ENCODE data around the gene PARD3.

Gene PARD3

DNA sequence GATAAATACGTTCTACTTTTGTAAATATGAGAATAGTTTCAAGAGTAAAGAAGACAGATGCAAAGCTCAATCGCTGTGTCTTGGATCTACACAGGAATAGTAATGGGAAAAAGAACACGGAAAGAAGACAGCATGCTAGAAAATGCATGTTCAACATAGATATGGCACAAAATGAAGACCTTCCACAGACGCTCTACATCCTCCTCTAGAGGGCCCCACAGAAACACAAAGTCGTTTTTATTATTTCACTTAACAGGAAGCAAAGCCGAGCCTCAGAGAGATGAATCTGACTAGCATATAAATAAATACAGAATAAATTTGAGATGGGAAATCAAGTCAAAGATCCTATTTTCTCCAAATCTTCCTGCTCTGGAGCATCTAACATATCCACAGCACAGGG is 292.6 kb downstream of the PARD3 start:
- no peak for DNase-seq

DNA sequence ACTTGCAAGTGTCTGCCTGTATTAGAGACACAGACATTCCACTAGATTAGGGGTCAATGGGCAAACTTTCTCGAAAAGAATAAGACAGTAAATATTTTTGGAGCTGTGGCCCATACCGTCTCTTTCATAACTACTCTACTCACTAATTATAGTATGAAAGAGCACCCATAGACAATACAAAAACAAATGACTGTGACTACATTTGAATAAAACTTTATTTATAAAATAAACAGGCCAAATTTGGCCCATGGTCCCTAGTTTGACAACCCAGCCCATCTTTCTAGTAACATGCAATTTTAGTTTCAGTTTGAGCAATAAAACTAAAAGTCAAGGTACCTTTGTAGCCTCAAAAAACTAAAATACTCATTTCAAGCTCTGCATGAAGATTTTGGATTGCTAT is 294.6 kb downstream of the PARD3 start:
- no peak for DNase-seq

DNA sequence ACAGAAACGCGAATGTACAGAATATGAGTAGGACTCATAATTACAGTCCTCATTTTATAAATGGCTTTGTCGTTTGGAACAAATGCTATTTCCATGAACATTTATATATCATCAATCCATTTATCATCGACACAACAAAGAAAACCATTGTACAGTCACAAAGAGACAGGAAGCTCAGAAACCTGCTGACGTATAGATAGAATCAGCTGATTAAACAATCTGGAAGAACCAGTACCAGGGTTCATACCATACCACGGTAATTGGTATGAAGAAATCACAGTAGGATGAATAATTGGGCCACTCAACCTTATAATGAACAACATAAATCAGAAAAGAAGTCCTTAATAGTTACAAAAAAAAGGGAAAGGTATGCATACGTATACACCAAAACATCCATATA is 295.0 kb downstream of the PARD3 start:
- DNase-seq, result no peak

DNA sequence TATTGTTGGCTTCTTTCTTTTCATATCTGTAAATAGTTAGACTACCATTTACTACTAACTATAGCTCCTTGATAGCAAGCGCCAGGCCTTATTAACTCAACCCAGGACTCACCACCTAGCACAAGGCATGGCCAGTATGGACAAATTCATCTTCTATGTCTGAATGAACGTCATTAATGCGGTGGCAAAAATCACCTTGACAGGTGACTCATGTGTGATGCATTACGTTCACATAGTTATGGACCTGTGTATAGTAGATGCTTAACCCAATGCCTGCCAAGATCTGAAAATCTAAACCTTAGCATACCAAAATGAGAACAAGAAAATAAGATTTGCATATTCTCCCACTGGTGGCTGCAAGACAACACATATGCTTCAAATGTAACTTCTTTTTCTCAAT is 300.8 kb downstream of the PARD3 start:
- no peak for DNase-seq

GRCh38 chr10:34513636-34514035 is 301.5 kb downstream of the PARD3 start:
- DNase-seq, result no peak

GRCh38 chr10:34507217-34507616 is 307.9 kb downstream of the PARD3 start:
- no peak for DNase-seq

DNA sequence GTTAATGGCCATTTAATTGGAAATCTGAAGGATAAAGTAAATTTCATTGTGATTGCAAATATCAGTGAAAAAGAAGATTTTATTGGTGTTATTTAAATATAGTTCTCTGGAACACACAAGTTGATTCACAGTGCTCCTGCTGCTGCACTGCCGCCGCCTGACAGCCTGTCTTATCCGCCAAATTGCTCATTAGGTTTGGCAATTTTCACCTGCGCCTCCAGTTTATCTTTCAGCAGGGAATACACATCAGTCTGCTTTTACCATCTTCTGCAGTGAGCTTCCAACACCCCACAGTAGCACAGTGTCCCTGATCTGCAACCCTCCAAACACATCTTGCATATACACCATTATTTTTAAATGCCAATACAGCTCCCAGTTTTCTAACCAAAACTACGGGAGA is 308.3 kb downstream of the PARD3 start:
- no peak for DNase-seq

DNA sequence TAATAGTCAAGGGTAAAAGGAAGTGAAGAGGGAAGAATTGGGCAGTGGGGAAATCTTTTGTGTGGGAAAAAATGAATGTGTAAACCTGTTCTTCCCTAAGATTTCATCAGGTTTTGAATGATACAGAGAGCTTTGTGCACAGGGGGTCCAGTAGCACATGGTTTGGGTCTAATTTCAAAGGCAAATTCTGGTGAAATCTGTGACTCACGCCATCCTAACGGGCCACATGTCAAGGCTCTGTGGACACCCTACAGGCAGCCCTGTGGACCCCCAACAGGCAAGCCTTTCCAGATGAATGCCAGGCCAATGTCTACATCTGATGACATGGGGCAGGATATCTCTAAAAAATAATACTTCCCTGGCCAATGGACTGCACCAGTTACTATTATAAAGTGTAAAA is 309.8 kb downstream of the PARD3 start:
- no peak for DNase-seq

- no peak for DNase-seq
Measured at GRCh38 chr10:34504534-34504933, 310.6 kb downstream of the PARD3 start.

DNA sequence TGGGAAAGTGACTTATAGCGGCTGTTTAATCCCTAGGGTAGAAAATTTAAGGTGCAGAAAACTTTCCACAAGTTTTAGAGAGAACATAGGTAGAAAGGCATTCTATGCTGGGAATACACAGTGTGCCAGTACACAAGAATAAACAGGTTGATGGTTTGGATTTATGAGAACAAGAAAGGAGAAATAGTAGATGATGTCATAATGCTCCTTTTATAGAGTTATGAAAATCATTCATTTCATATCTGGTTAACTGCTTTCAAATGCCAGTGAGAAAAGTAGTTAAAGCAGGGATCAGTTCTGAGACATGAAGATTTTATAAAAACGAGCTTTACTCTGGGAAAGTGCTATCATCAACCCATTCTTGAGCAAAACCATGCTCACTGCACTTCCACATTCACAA is 311.4 kb downstream of the PARD3 start:
- no peak for DNase-seq

DNA sequence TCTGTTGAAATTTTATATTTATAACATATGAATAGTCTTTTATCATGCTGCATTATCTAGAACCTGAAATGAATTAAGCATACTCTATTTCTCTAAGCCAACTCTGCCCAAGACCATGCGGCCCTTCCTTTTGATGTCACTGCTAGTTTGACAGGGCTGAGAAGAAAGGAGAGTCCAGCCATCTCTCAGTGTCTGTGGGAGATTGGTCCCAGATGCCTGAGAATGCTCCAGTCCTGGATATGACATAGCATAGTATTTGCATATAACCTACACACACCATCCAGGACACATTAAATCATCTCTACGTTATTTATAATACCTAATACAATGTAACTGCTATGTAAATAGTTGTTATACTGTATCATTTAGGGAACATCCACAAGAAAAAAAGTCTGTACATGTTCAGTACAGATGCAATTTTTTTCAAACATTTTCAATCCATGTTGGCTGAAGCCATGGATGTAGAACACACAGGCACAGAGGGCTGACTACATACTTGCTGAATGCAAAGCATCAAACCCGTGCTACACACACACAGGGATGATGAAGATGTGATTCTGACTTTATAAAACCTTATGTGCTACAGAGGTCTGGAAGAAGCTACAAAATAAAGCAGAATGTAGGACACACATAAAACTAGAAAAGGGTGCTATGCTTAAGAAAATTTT is 315.4 kb downstream of the PARD3 start:
- no peak for DNase-seq

DNA sequence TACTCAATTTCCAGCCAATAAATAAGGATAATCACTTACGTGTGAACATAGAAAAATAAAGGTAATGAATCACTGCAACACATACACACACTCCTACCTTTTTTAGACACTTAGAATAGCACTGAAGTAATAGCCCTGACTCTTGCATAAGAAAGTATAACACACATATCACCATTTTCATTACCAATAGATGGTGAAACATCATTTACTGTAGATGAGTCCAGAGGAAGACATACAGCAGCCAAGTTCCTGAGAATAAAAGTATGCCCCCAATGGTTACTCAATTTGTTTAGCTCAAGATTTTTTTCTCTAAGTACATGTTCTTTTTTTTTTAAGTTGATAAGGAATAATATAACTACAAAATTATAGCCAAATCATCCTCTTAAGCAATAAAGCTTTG is 316.3 kb downstream of the PARD3 start:
- DNase-seq, result no peak

- DNase-seq, result no peak
Measured at GRCh38 chr10:34495938-34496337, 319.2 kb downstream of the PARD3 start.

DNA sequence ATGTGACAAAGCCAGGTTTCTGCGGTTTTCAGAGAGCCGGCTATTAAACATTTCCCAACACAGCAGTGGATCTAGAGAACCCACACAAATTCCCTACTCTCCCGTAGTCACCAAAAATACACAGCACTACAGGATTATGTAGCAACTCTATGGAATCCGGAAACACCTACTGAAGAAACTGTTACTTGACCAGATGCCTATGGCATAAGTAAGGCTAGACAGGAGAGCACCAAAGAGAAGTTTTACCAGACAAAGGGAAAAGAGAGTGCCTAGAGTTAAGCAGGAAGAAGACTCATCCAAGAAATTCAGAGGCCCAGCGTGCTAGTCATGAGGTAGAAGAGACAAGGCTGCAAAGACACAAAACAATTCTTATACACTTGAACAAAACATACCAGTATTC is 321.1 kb downstream of the PARD3 start:
- no peak for DNase-seq

DNA sequence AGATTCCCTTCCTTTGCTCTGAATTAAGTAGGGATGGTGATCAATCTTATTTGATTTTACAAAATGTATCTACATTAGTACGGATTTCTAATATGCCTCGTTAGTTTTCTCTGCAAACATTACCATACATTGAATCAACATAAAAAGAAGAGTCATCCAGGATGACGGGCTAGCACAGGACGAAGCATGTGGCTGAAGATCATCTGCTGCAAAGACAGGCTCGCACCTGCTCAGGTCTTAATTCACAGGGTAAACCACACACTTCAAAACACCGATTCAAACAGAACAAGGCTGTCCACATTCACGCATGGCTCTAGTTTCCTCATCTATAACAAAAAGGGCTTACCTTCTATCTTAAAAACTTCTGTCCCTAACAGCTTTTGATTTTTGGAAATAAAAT is 323.0 kb downstream of the PARD3 start:
- DNase-seq, result no peak

GRCh38 chr10:34491678-34492077 is 323.4 kb downstream of the PARD3 start:
- DNase-seq, result no peak

DNA sequence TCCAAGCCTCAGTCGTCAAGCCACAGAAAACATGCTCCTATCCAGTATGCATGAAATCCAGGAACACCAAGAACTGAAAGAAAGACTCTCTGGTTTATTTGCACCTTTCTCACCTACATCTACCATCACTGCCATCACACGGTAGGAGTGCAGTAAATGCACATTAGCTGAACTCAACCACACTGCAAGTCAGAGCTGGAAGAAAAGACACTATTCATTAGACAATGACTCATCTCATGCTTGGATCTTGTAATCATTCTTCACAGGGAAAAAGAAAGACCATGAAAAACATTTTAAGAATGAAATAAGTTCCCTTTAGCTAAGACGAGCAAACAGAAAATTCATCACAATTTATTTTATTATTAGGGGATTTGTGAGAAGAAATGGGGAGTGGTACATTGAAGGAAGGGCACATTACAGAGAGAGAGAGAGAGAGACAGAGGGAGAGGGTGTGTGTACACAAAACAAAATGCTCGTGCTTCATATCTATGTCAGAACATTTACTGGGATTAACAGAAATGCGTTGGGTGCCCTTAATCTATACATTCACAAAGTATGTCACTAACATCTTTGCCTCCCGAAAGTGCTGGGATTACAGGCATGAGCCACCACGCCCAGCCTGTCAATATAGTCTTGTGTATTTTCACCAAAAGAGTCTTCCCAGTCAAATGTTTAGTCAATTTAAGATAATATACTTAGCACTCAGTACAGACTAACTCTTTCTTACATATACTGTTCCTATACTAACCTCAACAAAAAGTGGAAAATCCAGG is 324.9 kb downstream of the PARD3 start:
- DNase-seq, result no peak

DNA sequence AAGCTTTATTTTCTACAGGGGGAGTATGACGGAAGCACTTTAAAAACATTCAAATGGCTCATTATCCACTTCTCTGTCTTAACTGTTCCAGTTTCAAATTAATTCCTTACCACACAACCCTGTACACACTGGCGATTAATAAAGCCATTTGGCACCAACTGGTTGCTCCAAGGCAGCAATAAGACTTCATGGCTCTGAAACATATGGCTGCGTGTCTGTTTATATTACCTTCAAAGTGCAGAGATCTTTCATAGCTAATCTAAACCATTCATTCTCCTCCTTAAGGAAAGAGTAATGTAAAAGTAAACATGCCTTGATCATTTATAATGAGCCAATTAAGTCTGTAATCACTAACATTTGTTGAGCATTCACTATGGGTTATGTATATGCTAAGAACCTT is 325.7 kb downstream of the PARD3 start:
- DNase-seq, result no peak

DNA sequence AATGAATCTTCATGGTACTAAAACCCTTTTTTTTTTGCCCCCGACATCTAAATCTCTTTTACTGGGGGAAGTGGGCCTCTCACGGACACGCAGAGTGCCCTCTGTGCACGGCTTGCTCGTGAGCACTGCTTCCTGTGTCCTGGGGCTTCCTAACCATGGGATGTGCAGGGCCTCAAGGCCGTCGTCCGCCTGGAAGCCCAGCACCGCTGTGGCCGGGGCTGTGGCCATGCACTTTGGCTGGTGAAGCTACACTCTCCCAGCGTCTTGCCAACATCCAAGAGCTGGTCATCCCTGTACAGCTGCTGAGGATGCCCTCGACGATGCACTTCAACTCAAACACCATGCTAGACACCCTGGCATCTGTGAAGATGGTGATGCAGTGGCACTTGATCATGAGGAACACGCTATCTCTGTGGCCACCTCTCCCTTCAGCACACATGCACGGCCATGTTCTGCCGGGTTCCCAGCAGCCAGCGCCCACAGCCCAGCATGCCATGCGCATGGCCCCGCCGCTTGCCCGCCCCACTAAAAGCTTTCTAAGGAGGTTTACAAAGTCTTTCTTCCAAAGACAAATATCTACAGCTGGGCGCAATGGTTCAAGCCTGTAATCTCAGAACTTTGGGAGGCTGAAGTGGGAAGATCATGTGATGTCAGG is 326.5 kb downstream of the PARD3 start:
- DNase-seq, result no peak

DNA sequence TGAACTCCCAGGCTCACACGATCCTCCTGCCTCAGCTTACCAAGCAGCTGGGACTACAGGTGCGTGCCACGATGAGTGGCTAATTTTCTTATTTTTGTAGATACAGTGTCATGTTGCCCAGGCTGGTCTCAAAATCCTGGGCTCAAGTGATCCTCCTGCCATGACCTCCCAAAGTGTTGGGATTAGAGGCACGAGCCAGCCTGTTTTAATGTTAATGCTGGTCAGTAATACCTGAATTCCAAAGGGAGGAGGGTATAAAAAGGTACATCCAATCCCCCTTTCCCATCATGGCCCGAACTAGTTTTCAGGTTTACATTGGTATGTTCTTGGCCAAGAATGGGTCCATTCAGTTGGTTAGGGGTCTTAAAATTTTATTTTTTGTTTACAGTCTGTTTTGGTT is 329.1 kb downstream of the PARD3 start:
- DNase-seq, result no peak

GRCh38 chr10:34484164-34484563 is 330.9 kb downstream of the PARD3 start:
- no peak for DNase-seq

DNA sequence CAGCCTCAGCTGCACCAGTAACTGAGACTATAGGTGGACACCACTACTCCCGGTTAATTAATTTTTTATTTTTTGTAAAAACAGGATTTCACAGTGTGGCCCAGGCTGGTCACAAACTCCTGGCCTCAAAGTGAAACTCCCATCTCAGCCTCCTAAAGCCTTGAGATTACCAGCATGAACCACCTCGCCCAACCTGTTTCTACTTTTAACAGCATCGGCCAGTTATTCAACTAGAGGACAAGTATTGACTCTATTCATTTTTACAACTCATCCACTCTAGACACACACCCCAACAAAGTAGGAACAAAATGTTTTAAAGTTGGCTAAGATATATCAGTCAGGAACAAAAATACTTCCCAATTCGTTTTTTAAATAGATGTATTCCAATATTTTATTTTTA is 334.8 kb downstream of the PARD3 start:
- DNase-seq, result no peak

- no peak for DNase-seq
Measured at GRCh38 chr10:34479520-34480179, 335.4 kb downstream of the PARD3 start.

- no peak for DNase-seq
Measured at GRCh38 chr10:34477249-34477648, 337.8 kb downstream of the PARD3 start.

Data from activated CD4-positive, alpha-beta T cell treated with anti-CD3 and anti-CD28 coated beads, Interleukin-2, amount 50 U/mL, for 1 hour (primary cell).